Measurements from ENCODE around the gene REM2.
A peak's percentile ranks its signal among the peaks of the same experiment; 100 is the strongest.
"Not testable (repeated sequence)": the region's sequence is repeated elsewhere in the genome, so short reads cannot be mapped to it uniquely, and the experiment has no call there.

Gene REM2

DNA sequence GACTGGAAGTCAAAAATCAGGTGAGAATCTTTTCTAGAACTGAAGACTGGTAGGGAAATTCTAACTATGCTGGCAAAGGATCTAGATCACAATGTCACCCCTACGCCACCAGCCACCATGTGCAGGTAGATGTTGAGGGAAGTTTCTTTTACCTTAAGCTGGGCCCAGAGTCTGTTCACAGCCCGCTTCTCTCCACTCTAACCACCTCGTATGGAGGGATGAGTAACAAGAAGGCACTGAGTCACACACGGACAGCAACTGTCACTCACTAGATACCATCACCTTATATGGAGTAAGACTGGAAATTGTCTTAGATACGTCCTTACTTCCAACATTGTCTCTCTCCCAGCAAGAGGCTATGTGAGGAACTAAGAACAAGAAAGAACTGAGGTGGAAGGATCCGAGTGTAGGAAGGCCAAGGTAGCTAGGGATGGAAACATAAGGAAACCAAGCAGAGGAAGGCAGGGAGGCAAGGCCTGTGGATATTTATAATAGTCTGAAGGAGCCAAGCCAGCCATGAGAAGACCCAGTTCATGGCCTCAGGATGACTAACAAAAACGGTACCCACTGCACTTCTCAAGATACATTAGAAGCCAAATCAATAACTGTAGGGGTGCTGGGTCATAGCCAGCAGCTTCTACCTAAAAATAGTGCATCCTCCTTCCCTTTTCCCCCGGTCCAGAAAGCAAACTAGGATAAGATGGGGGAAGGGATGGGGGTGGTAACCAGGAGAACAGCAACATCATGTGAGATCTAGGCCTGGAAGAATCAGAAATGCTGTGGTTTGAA, 15.5 kb downstream of the REM2 start:
- no peak for DNase-seq

GRCh38 chr14:22900081-22900799, 17.2 kb downstream of the REM2 start:
- peak; percentile 47 for DNase-seq

GRCh38 chr14:22901799-22902198, 18.8 kb downstream of the REM2 start:
- no peak for DNase-seq

- no peak for DNase-seq
Measured at GRCh38 chr14:22903742-22904087, 20.7 kb downstream of the REM2 start.

GRCh38 chr14:22905627-22906026, 22.6 kb downstream of the REM2 start:
- DNase-seq = no peak

DNA sequence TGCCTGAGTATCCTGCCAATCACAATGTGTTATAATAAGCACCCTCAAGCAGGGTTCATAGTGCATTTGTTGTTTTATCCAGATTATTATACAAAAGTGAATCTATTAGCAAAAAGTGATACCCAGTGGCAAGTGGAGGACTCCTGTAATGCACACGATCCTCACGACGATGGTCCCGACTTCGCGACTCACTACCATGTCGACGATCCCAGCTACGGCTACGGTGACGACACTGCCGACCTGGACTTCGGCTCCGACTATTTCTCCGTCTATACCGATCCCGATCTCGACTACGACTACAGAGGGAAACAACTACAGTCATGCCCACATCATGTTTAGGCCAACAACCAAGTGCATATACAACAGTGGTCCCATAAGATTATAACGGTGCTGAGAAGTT, 23.1 kb downstream of the REM2 start:
- DNase-seq = no peak

- no peak for DNase-seq
Measured at GRCh38 chr14:22907429-22907828, 24.4 kb downstream of the REM2 start.

DNA sequence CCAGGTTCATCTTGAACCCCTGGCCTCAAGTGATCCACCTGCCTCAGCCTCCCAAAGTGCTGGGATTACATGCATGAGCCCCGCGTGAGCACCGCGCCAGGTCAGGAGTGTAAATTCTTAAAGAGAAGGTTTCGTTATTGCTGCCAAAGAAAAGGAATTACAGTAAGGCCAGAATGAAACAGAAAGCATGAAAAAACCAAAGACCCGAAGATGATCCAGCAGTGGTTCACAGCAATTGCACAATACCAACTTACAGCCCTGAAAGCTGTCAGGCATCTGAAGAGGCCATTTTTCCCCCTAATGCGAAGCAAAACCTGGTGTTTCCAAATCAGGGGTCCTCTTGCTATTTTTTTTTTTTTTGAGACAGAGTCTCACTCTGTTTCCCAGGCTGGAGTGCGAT, 25.6 kb downstream of the REM2 start:
- no peak for DNase-seq

DNA sequence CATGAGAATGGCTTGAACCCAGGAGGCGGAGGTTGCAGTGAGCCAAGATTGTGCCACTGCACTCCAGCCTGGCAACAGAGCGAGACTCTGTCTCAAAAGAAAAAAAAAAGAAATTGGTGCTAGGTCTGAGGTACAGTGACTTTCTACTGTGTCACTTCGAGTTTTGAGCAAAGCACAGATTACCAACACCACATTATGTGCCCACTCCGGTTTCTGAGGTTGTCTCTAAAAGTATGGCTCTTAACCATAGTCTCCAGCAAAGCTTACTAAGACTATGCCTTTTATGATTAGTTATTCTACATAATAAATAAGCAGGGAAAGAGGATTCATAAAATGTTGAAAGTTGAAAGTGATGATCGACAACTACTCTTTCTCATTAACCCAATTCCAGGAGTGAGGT, 27.9 kb downstream of the REM2 start:
- DNase-seq = no peak

GRCh38 chr14:22914836-22915235, 31.8 kb downstream of the REM2 start:
- DNase-seq = not testable (repeated sequence)

- DNase-seq = no peak
Measured at GRCh38 chr14:22915886-22916521, 33.0 kb downstream of the REM2 start.

DNA sequence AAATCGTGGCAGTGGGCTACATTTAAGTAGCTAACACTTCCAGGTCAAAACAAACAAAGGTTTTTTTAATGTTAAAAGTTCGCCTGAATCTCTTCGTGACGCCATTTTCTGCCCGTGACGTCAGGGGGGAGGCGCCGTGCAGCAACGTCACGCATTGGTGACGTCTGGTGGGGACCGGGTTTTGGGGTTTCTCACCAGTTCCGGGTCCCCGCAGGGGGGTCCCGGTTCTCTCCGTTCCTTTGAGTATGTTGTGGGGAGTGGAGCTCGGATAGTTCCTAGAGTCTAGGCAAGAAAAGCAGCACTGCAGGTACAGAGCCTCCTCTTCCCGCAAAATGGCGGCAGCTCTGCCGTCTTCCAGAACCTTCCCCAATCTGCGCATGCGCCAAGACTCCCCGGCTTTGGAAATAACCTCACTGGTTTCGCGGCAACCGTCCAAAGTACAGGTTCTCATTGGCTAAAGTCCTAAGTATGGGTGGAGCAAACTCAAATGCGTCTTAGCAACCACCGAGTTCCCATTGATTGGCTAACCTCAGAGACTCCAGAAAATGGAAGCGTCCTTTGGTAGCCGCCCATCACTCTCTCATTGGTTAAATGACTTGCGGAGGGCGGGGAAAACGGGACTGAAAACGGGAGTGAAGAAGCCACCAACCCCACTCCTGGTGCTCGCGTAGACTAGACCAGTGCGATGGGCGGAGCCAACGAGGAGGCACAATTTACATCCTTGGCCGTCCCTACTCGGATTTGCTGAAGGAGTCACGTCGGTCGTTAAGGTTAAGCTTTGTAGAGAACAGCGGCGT, 36.0 kb downstream of the REM2 start, which contains the start of gene RBM23:
RBM23 (minus strand) TSS at position 346 of the 797 bp plus-strand sequence.
- DNase-seq = peak; percentile 99

DNA sequence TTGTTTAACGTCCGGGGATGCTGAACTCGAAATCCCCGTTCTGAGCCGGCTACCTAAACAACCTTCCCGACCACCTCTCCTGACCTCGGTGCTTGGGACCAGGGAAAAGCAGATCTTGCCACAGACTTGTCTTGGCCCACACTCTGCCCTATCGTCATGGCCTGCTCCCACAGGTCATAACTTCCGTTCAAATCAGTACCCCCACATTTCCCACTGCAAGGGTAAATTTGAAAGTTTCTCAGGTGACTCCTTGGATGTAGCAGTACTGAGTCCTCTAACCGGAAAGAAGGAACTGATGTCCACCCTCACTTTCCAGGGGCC, 36.5 kb downstream of the REM2 start:
- no peak for DNase-seq

DNA sequence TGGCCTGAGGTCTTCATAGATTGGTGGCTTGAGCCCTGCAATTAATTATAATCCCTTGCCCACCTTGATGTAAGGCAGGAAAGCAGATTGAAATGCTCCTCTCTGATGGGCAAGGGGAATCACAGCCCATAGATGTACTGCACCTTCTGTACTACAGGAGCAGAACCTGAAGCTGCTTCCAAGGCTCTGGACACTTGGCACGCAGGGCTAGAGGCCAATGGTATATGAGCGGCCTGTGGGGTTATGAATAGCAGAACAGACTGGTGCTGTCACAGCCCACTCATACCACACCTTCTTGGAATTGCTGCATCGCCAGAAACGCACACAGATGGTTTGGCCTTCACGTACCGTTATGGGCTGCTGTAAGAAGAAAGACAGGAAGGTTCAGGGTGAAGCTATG, 37.7 kb downstream of the REM2 start:
- no peak for DNase-seq

DNA sequence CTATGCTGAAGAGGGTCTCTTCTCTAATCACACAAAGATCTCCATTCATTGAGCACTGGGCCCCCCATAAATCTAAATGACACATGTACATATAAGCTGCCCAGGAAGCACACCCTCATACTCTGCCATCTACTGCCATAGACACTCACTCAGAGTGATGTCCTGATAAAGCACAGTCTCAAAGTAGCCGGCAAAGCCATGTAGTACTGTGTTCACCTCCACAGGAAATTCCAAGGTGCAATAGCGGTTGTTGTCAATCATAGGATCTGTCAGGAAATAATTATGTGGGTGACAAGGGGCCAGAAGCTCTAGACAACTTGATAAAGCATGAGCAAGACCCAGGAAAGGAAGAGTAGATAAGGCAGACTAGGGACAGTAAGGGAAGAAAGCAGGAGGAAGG, 39.3 kb downstream of the REM2 start:
- no peak for DNase-seq

- no peak for DNase-seq
Measured at GRCh38 chr14:22923746-22924145, 40.7 kb downstream of the REM2 start.

DNA sequence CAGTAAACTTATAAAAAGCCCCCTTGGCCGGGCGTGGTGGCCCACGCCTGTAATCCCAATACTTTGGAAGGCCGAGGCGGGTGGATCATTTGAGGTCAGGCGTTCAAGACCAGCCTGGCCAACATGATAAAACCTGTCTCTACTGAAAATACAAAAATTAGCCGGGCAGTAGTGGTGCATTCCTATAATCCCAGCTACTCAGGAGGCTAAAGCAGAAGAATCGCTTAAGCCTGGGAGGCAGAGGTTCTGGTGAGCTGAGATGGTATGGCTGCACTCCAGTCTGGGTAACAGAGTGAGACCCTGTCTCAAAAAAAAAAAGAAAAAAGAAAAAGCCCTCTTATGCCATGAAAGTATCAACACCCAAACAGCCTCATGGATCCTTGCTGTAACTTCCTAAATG, 42.5 kb downstream of the REM2 start:
- no peak for DNase-seq

DNA sequence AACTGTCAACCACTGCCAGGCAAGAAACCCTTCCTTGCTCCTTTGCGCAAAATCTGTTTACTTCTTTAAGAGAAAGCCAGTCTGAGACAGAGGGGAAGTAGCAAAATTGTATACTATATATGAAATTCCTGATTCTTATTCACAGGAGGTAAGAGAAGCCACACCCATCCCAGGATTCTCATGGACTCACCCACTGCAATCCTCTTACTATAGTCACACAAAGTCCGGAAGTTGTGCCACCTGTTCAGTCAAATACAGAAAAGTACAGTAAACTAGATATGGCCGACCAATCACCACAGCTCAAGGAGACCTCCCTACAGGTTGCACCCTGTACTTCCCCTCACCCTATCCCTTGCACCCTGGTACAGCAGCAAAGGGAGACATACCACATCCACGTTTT, 43.3 kb downstream of the REM2 start:
- no peak for DNase-seq

DNA sequence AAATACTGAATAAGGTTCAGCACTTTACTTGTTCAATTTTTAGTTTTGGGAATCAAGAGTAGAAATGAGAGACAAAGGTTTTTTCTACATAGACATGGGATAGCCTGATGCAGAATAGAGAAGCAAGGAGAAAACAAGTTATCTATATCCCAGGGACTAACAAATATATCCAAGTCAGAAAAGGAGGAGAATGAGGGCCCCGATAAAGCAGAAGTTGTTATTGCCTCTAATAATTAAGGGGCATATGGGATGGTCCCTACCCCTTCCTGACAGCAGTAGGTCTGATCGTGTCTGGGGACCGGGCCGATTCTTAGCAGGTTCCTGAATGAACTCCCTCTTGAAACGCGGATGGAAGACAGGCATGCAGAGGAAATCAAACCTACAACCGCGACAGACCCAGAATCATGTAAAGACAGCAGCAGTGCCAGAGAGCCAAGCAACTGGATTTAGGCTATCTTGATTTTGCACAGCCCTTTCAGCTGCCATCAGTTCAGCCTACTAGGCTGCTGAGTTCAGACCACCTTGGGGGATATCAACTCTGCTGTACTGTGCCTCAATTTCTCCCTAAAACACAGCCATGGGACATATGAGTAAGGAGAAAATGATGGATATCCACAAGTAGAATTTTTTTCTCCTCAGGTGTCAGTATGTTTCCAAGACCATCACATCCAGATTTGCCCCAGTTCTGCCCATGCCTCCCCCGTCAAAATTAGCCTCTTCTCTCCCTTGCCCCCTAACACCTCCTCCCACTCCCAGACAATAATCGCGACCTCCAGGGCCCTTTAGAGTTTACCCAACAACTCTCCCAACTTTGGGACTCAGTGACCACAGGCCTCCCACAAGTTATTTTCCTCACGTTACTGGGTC, 45.4 kb downstream of the REM2 start:
- no peak for DNase-seq

DNA sequence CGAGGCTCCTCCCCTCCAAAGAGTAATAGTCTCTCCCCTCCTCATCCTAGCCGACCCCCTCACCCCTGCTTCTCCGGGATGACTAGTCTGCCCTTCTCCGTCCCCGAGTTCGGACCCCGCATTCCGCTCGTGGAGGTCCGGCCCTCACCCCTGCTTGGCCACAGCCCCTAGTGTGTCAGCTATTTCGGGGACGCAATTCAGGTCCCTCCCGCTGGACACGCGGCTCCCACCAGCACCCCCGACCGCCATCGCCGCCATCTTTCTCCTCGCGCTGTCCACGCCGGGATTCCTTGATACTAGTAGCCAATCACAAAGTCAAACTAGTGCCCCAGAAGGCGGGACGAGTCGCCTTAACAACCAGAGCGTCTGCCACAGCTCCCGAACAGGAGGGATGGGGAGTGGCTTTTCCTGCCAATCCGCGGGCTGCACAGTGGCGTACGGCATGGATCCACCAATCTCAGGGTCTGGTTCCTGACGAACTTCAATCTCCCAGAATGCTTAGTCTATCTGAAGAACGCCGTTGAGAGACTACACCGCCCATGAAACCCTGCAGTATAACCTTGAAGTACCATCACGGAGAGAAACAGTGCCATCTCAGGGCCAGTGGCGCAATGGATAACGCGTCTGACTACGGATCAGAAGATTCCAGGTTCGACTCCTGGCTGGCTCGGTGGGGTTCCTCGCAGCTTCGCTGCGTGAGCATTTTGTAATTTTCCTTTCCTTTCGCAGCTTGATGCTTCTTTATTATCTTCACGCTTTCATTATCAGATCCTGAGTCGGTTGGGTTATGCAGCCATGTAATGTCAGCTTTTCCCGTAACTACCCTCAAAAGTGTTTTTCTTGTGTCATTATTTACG, 46.3 kb downstream of the REM2 start, which contains the start of gene PRMT5:
PRMT5 (minus strand) TSS at position 273 of the 857 bp plus-strand sequence; CDS start at position 258, 15 bp downstream.
- peak; percentile 99 for DNase-seq

DNA sequence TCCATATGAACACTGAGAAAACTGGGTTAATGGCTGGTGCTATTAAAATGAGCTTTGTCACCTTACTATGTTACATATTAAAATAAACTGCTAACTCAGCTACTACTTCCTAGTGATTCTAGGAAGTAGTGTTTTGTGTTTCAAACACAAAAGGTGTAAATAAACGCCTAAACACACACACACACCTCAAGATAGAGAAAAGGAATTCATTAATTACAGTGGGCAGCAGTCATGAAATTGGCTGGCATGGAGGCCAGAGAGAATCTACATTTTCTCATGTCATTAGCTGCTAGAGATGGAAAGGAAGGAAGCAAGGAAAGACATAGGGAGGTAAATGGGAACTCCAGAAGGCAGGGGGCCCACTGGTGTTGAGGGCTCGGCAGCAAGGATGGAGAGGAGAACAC, 46.9 kb downstream of the REM2 start:
- no peak for DNase-seq

All from NCI-H146 (cell line).